ENCODE data around the gene ZNF311.
"Not testable (repeated sequence)": the region's sequence is repeated elsewhere in the genome, so short reads cannot be mapped to it uniquely, and the experiment has no call there.

Gene ZNF311

DNA sequence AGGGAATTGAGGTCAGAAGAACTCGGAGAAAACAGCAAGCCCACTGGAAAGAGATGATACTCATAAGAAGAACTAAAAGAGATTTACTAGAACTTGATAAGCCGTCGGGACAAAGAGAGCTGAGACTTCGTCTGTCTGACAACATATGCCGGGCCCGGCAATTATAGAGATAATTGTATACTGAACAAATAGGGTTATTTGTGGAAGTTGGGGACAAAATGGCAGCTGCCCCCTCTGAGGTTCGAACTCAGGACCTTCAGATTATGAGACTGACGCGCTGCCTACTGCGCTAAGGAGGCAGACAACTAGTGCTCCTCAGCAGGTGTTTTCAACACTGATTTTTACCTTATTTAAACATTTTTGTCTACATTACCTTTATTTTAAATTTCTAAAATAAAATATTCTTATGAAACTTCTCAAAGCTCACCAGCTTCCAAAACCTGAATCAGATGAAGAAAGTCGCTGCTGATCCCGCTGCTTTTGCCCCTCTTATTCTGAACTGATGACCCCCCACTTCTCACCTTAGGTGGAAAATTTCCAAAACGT lies 52.0 kb downstream of the ZNF311 start:
- peak; percentile 25 for FAIRE-seq

DNA sequence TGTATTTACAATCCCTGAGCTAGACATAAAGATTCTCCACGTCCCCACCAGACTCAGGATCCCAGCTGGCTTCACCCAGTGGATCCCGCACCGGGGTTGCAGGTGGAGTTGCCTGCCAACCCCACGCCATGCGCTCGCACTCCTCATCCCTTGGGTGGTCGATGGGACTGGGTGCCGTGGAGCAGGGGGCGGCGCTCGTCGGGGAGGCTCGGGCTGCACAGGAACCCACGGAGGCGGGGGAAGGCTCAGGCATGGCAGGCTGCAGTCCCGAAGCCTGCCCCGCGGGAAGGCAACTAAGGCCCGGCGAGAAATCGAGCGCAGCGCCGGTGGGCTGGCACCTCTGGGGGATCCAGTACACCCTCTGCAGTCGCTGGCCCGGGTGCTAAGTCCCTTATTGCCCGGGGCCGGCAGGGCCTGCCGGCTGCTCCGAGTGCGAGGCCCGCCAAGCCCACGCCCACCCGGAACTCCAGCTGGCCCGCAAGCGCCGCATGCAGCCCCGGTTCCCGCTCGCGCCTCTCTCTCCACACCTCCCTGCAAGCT lies 55.4 kb downstream of the ZNF311 start:
- FAIRE-seq: not testable (repeated sequence)

DNA sequence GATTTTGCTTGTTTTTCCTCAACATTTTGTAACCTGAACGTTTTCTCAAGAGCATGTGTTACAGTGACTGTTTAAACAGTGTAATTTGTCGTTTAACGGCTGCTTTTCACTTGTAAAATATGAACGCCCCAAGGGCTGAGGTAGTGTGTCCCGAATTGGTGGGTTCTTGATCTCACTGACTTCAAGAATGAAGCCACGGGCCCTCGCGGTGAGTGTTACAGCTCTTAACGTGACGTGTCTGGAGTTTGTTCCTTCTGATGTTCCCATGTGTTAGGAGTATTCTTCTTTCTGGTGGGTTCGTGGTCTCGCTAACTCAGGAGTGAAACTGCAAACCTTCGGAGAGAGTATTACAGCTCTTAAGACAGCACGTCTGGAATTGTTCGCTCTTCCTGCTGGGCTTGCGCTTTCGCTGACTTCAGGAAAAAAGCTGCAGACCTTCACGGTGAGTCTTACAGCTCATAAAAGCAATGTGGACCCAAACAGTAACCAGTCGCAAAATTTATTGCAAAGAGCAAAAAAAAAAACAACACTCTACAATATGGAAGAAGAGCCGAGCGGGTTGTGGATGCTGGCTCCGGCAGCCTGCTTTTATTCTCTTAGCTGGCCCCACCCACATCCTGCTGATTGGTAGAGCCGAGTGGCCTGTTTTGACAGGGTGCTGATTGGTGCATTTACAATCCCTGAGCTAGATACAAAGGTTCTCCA lies 56.2 kb downstream of the ZNF311 start:
- no peak for FAIRE-seq

DNA sequence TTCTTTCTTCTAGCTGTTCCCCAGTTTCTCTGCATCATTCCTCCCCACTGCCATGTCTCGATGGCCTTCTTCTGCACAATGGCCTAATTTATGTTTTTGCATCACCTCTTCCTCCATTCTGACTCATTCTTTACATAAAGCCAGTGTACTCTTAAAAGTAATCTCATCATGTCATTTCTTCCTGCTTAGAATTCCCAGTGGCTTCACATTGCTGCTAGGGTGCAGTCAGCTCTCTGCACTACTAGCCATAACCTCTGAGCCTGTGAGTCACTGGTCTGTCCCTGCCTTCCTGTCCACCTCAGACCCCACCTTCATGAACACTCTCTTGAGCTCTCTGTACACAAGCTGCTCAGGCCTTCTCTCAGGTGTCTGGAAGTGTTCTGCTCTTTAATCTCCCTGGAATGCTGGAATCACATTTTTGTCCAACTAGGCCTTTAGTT lies 57.3 kb downstream of the ZNF311 start:
- no peak for FAIRE-seq

DNA sequence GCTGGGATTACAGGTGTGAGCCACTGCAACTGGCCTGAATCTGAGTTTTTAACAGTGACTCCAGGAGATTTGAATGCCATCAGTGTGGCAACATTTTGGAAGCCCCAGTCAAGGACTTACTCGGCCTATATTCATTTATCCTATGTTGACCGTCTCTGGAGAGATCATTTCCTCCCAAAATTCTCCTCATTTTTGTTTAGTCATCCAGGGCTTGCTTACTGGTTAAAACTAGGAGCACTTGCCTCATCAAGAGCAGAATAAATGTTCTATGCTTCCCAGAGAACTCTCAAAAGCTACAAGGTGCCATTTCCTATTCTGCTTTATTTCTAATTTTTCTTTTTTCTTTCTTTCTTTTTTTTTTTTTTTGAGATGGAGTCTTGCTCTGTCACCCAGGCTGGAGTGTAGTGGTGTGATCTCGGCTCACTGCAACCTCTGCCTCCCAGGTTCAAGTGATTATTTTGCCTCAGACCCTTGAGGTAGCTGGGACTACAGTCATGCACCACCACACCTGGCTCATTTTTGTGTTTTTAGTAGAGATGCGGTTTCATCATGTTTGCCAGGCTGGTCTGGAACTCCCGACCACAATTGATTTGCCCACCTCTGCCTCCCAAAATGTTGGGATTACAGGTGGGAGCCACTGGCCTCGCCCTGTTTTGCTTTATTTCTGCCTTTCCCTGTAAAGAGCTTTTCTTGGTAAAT lies 57.9 kb downstream of the ZNF311 start:
- no peak for FAIRE-seq

DNA sequence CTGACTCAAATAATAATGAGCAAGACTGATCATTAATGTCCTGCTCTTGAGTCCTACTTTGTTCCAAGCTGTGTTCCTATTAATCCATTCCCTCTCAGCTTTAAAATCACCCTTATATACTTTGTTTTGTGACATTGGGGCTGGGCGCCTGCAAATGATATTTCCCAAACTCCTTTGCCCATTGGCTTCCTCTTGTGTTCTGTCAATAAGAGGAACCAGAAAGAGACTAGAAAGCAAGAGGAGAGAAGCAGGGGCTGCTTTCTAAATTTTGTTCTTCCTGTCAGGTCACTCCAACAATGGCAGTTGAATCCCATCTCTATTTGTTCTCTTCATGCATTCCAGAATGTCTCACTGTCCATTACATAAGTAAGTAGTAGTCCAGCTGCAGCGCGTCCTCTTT lies 59.8 kb downstream of the ZNF311 start:
- no peak for FAIRE-seq

All from A204.1 (cell line).